Urinary bladder (tissue), 4 donors: ENCODE data around the gene HNRNPH2. TPM values are rescaled to one million over a fixed set of nuclear protein-coding genes. Genes with fewer than 3 reads are reported as not detected.

Source experiments
- DNase-seq: peaks from one replicate; pipeline ENCODE4 v3.0.0-alpha.2; 2015; ENCODE audit errors: extremely low spot score
- H3K27ac ChIP-seq: one replicate; pipeline ENCODE4 v1.5.1; 2013; ENCODE audit warnings: low read depth, mild to moderate bottlenecking, moderate library complexity
- H3K36me3 ChIP-seq: one replicate; pipeline ENCODE4 v1.6.1; 2013; ENCODE audit warnings: mild to moderate bottlenecking, moderate library complexity; ENCODE audit not compliant: insufficient read depth
- H3K4me1 ChIP-seq: one replicate; pipeline ENCODE4 v1.6.1; 2013; ENCODE audit warnings: mild to moderate bottlenecking, moderate library complexity; ENCODE audit not compliant: insufficient read depth
- H3K4me3 ChIP-seq: one replicate; pipeline ENCODE4 v1.5.1; 2013; ENCODE audit warnings: low read depth, low read length
- WGBS: extraction: QIAGEN DNeasy Blood & Tissue Kit; methylation state at CpG from one replicate; pipeline ENCODE4 v1.1.7; 2013; 5-methylcytosine and 5-hydroxymethylcytosine counted together
- polyA plus RNA-seq: library from polyadenylated mRNA; stranded (reverse); fragments of 200-250 nt; gene quantifications from one replicate; pipeline ENCODE4 v1.2.3, GENCODE V29; 2013
- total RNA-seq: library from RNA; depleted of rRNA; stranded (reverse); fragments of >200 nt; gene quantifications from one replicate; pipeline ENCODE4 v1.2.3, GENCODE V29; 2014
- donor health status: healthy with polysubstance abuse.
- donor health status: healthy.

Gene HNRNPH2
- total and polyA plus RNA-seq, 2 donors, result 60.4 to 86.2 TPM

GRCh38 chrX:101452056-101452455 is 44.0 kb downstream of the HNRNPH2 start:
- 72% methylated on average over 3 of the region's 3 CpGs for WGBS
- DNase-seq, result no peak

GRCh38 chrX:101460669-101461068 is 52.6 kb downstream of the HNRNPH2 start:
- H3K4me1 ChIP-seq, result no peaks in the 10 kb centered on the region
- no peaks in the 10 kb centered on the region for H3K36me3 ChIP-seq
- DNase-seq, result no peak
- WGBS, result 91% methylated on average over 1 of the region's 1 CpG
- no peak overlapping the region for H3K27ac ChIP-seq
- H3K4me3 ChIP-seq, result no peak overlapping the region

More at GRCh38 chrX:101452056-101452455, 44.0 kb downstream of the HNRNPH2 start:
- Histone ChIP-seq H3K36me3 (no peaks in the 10 kb centered on the region), H3K4me1 (no peaks in the 10 kb centered on the region), H3K4me3 (no peak overlapping the region), H3K27ac (no peak overlapping the region)

GRCh38 chrX:101462892-101463291 is 54.9 kb downstream of the HNRNPH2 start:
- Histone ChIP-seq H3K4me1 (no peaks in the 10 kb centered on the region), H3K4me3 (no peak overlapping the region), H3K36me3 (no peaks in the 10 kb centered on the region), H3K27ac (no peak overlapping the region)
- WGBS, result 69% methylated on average over 3 of the region's 3 CpGs
- no peak for DNase-seq

Other genes with a start within 250 kb of the HNRNPH2 start
- gene DRP2, start 188.4 kb upstream of the HNRNPH2 start, total RNA-seq, result 2.7 TPM
- gene DRP2, start 188.4 kb upstream of the HNRNPH2 start, polyA plus RNA-seq, result 0.75 TPM
- gene TAF7L, start 116.9 kb upstream of the HNRNPH2 start, total RNA-seq, result 0.26 TPM
- 0.13 TPM for gene TAF7L, start 116.9 kb upstream of the HNRNPH2 start, polyA plus RNA-seq
- gene TIMM8A, start 59.5 kb upstream of the HNRNPH2 start, total RNA-seq, result 4.6 TPM
- gene TIMM8A, start 59.5 kb upstream of the HNRNPH2 start, polyA plus RNA-seq, result 6.2 TPM
- gene BTK, start 22.0 kb upstream of the HNRNPH2 start, total RNA-seq, result 7.6 TPM
- 3.9 TPM for gene BTK, start 22.0 kb upstream of the HNRNPH2 start, polyA plus RNA-seq
- 808 TPM for gene RPL36A, start 17.2 kb upstream of the HNRNPH2 start, total RNA-seq
- 1,560 TPM for gene RPL36A, start 17.2 kb upstream of the HNRNPH2 start, polyA plus RNA-seq
- gene GLA, start 297 bp upstream of the HNRNPH2 start, total RNA-seq, result 21.3 TPM
- 21.3 TPM for gene GLA, start 297 bp upstream of the HNRNPH2 start, polyA plus RNA-seq
- gene ARMCX4, start 77.2 kb downstream of the HNRNPH2 start, total RNA-seq, result 28.0 TPM
- gene ARMCX4, start 77.2 kb downstream of the HNRNPH2 start, polyA plus RNA-seq, result 11.5 TPM
- gene ARMCX1, start 142.3 kb downstream of the HNRNPH2 start, total RNA-seq, result 71.3 TPM
- gene ARMCX1, start 142.3 kb downstream of the HNRNPH2 start, polyA plus RNA-seq, result 33.8 TPM
- gene ARMCX6, start 209.8 kb downstream of the HNRNPH2 start, total RNA-seq, result 37.5 TPM
- 35.1 TPM for gene ARMCX6, start 209.8 kb downstream of the HNRNPH2 start, polyA plus RNA-seq
- gene ARMCX3, start 214.9 kb downstream of the HNRNPH2 start, total RNA-seq, result 111 TPM
- gene ARMCX3, start 214.9 kb downstream of the HNRNPH2 start, polyA plus RNA-seq, result 54.0 TPM